GM18520 (cell line): ENCODE data around the gene ITGAD.
A peak's percentile ranks its signal among the peaks of the same experiment; 100 is the strongest.
"Not testable (repeated sequence)": the region's sequence is repeated elsewhere in the genome, so short reads cannot be mapped to it uniquely, and the experiment has no call there.

Experiments
- ATAC-seq: cut with Tn5 transposase; IDR thresholded peaks from one replicate; pipeline ENCODE4 v1.9.1; 2021; ENCODE audit not compliant: unreplicated experiment

The ITGAD gene

GRCh38 chr16:31429314-31429713 lies 36.2 kb downstream of the ITGAD start:
- no peak for ATAC-seq

- ATAC-seq = no peak
Measured at GRCh38 chr16:31429796-31430195, 36.7 kb downstream of the ITGAD start.

GRCh38 chr16:31430380-31431052 lies 37.4 kb downstream of the ITGAD start:
- no peak for ATAC-seq

- no peak for ATAC-seq
Measured at GRCh38 chr16:31435341-31436220, 42.4 kb downstream of the ITGAD start.

- no peak for ATAC-seq
Measured at GRCh38 chr16:31436221-31437045, 43.3 kb downstream of the ITGAD start.

GRCh38 chr16:31438414-31438813 lies 45.3 kb downstream of the ITGAD start:
- no peak for ATAC-seq

GRCh38 chr16:31439023-31439422 lies 45.9 kb downstream of the ITGAD start:
- ATAC-seq = peak; percentile 35

GRCh38 chr16:31439519-31439918 lies 46.4 kb downstream of the ITGAD start:
- ATAC-seq = no peak

GRCh38 chr16:31440516-31441184 lies 47.5 kb downstream of the ITGAD start:
- no peak for ATAC-seq

- no peak for ATAC-seq
Measured at GRCh38 chr16:31441956-31442355, 48.8 kb downstream of the ITGAD start.

GRCh38 chr16:31445931-31446330 lies 52.8 kb downstream of the ITGAD start:
- ATAC-seq = not testable (repeated sequence)

GRCh38 chr16:31451201-31451600 lies 58.1 kb downstream of the ITGAD start:
- no peak for ATAC-seq

GRCh38 chr16:31451681-31452351 lies 58.7 kb downstream of the ITGAD start:
- ATAC-seq = no peak

GRCh38 chr16:31452631-31453106 lies 59.5 kb downstream of the ITGAD start:
- no peak for ATAC-seq

- ATAC-seq = no peak
Measured at GRCh38 chr16:31453255-31454204, 60.4 kb downstream of the ITGAD start.

GRCh38 chr16:31455601-31456314 lies 62.6 kb downstream of the ITGAD start:
- no peak for ATAC-seq

GRCh38 chr16:31456988-31457360 lies 63.8 kb downstream of the ITGAD start:
- ATAC-seq = no peak

GRCh38 chr16:31458073-31458843 lies 65.1 kb downstream of the ITGAD start:
- ATAC-seq = no peak
